Fibroblast of lung (primary cell): ENCODE data around the gene NMT1. TPM values are rescaled to one million over a fixed set of nuclear protein-coding genes. Genes with fewer than 3 reads are reported as not detected.

Experiments used
- DNase-seq, 2 donors: peaks; one replicate each; pipeline versions ENCODE4 v3.0.0 to v3.0.0-alpha.2; 2010; ENCODE audit warnings: low read depth in 2 of 2
- H2AFZ ChIP-seq: 2 replicates; pipeline ENCODE4 v1.5.1; 2012; ENCODE audit warnings: low read length, control low read depth, inconsistent platforms
- H3K27ac ChIP-seq: 2 replicates; pipeline ENCODE4 v1.5.1; 2011; ENCODE audit warnings: low read length, control low read depth; ENCODE audit not compliant: insufficient read depth
- H3K27me3 ChIP-seq: 2 replicates; pipeline ENCODE4 v1.5.1; 2011; ENCODE audit warnings: mild to moderate bottlenecking, low read length; ENCODE audit not compliant: control insufficient read depth, insufficient read depth
- H3K36me3 ChIP-seq: 2 replicates; pipeline ENCODE4 v1.5.1; 2011; ENCODE audit warnings: low read length; ENCODE audit not compliant: control insufficient read depth, insufficient read depth
- H3K4me1 ChIP-seq: 2 replicates; pipeline ENCODE4 v1.5.1; 2011; ENCODE audit warnings: low read length; ENCODE audit not compliant: control insufficient read depth, insufficient read depth; ENCODE audit errors: extremely low read depth
- H3K4me2 ChIP-seq: 2 replicates; pipeline ENCODE4 v1.5.1; 2011; ENCODE audit warnings: low read length, control low read depth; ENCODE audit not compliant: insufficient read depth; ENCODE audit errors: extremely low read depth
- H3K4me3 ChIP-seq, 4 experiments: fragments of 200-600 bp in 1 of 4; sonication (generic) in 1 of 4; replicated peaks in 1 of 4; 2 replicates each; pipeline ENCODE4 v1.5.1; 2011 to 2016; ENCODE audit warnings: low read length in 4 of 4, low read depth in 3 of 4, mild to moderate bottlenecking in 3 of 4, control low read depth in 2 of 4, inconsistent platforms in 1 of 4, mixed read lengths in 1 of 4; ENCODE audit not compliant: insufficient read depth in 1 of 4; ENCODE audit errors: control extremely low read depth in 1 of 4
- H3K79me2 ChIP-seq: 2 replicates; pipeline ENCODE4 v1.5.1; 2012; ENCODE audit warnings: mild to moderate bottlenecking, low read length, inconsistent platforms; ENCODE audit not compliant: control insufficient read depth, insufficient read depth
- H3K9ac ChIP-seq: 2 replicates; pipeline ENCODE4 v1.5.1; 2011; ENCODE audit warnings: mild to moderate bottlenecking, low read length, control low read depth; ENCODE audit not compliant: insufficient read depth
- H3K9me3 ChIP-seq: 2 replicates; pipeline ENCODE4 v1.5.1; 2012; ENCODE audit warnings: low read depth, low read length; ENCODE audit not compliant: control insufficient read depth, insufficient read depth
- H4K20me1 ChIP-seq: 2 replicates; pipeline ENCODE4 v1.5.1; 2011; ENCODE audit warnings: low read length; ENCODE audit not compliant: control insufficient read depth, insufficient read depth; ENCODE audit errors: extremely low read depth
- EZH2 ChIP-seq: IDR thresholded peaks from 2 replicates; pipeline ENCODE4 v1.5.1; 2012; ENCODE audit warnings: low read length, control low read depth, mild to moderate bottlenecking; ENCODE audit errors: missing control alignments
- polyA plus RNA-seq, 2 donors: library from polyadenylated mRNA; depleted of rRNA in 1 of 2; stranded (reverse) in 1 of 2; unstranded in 1 of 2; fragments of >200 nt; gene quantifications; 2 replicates each; pipeline ENCODE4 v1.2.1, GENCODE V29; 2011 to 2012; ENCODE audit warnings: missing spikeins in 1 of 2
- total RNA-seq: library from RNA; depleted of rRNA; stranded (reverse); fragments of >200 nt; gene quantifications from 2 replicates; pipeline ENCODE4 v1.2.1, GENCODE V29; 2014
- TF ChIP-seq, protein P1 (sequence below), 2 donors: IDR thresholded peaks in 1 of 2; conservative IDR thresholded peaks in 1 of 2; 1 replicate in 1 of 2; 2 replicates in 1 of 2; pipeline ENCODE4 v1.5.1; 2011 to 2012; ENCODE audit warnings: low read length in 2 of 2, control low read depth in 1 of 2, inconsistent platforms in 1 of 2, low read depth in 1 of 2, mild to moderate bottlenecking in 1 of 2

Gene NMT1
- total and polyA plus RNA-seq, 2 donors (not counting 1 experiment from before 2014, with no cell fraction given) = 46.2 to 124 TPM

- Histone ChIP-seq H3K4me3 (no peak overlapping the region), H3K9ac (no peak overlapping the region), H3K4me1 (no peaks in the 10 kb centered on the region), H3K4me2 (no peak overlapping the region), H3K27ac (no peak overlapping the region), H3K9me3 (no peaks in the 10 kb centered on the region), H4K20me1 (no peaks in the 10 kb centered on the region), H2AFZ (no peak overlapping the region), H3K79me2 (no peaks in the 10 kb centered on the region), H3K27me3 (no peaks in the 10 kb centered on the region), H3K36me3 (peaks cover 19% of the 10 kb centered on the region)
- no peak for DNase-seq
- no peak for TF ChIP-seq EZH2
- TF ChIP-seq, protein P1, sequence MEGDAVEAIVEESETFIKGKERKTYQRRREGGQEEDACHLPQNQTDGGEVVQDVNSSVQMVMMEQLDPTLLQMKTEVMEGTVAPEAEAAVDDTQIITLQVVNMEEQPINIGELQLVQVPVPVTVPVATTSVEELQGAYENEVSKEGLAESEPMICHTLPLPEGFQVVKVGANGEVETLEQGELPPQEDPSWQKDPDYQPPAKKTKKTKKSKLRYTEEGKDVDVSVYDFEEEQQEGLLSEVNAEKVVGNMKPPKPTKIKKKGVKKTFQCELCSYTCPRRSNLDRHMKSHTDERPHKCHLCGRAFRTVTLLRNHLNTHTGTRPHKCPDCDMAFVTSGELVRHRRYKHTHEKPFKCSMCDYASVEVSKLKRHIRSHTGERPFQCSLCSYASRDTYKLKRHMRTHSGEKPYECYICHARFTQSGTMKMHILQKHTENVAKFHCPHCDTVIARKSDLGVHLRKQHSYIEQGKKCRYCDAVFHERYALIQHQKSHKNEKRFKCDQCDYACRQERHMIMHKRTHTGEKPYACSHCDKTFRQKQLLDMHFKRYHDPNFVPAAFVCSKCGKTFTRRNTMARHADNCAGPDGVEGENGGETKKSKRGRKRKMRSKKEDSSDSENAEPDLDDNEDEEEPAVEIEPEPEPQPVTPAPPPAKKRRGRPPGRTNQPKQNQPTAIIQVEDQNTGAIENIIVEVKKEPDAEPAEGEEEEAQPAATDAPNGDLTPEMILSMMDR (conservative IDR thresholded peaks at IDR 0.05 in 1 of 2, IDR thresholded peaks at IDR 0.05 in 1 of 2; ENCODE audit: low read depth in 1 of 2, low read length in 2 of 2) = no peak
These were observed 53.2 kb downstream of the NMT1 start for GRCh38 chr17:45114117-45114932.

- no peaks in the 10 kb centered on the region for H4K20me1 ChIP-seq
- H3K4me3 ChIP-seq = no peak overlapping the region
- no peaks in the 10 kb centered on the region for H3K79me2 ChIP-seq
- TF ChIP-seq, protein P1 (conservative IDR thresholded peaks at IDR 0.05 in 1 of 2, IDR thresholded peaks at IDR 0.05 in 1 of 2; ENCODE audit: low read depth in 1 of 2, low read length in 2 of 2) = no peak
- TF ChIP-seq EZH2 = no peak
- H3K9me3 ChIP-seq = no peaks in the 10 kb centered on the region
- no peak for DNase-seq
- no peaks in the 10 kb centered on the region for H3K27me3 ChIP-seq
- H3K36me3 ChIP-seq = peaks cover 18% of the 10 kb centered on the region
- H2AFZ ChIP-seq = no peak overlapping the region
- no peaks in the 10 kb centered on the region for H3K4me1 ChIP-seq
- H3K27ac ChIP-seq = no peak overlapping the region
- H3K9ac ChIP-seq = no peak overlapping the region
- no peak overlapping the region for H3K4me2 ChIP-seq
These were observed 54.0 kb downstream of the NMT1 start for GRCh38 chr17:45115015-45115625.

DNA sequence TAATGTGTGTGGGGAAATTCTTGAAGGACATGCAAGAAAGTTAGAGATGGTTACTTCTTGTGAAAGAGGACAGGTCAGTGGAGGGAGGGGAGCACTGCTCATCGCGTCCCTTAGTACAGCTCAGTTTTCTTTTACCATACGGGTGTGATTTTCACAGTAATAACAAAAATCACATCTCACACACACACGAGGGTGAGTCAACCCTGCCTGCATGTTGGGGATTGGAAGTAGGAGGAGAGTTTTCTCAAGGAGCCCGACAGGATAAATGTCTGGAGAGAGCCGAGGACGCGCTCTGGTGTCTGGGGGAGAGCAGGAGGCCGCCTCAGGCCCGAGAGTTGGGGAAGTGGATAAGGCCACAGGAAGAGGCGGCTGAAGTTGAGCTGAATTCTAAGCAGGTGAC is 54.8 kb downstream of the NMT1 start:
- Histone ChIP-seq H4K20me1 (no peaks in the 10 kb centered on the region), H3K27ac (no peak overlapping the region), H3K4me1 (no peaks in the 10 kb centered on the region), H3K4me3 (no peak overlapping the region), H3K36me3 (peaks cover 18% of the 10 kb centered on the region), H3K4me2 (no peak overlapping the region), H3K79me2 (no peaks in the 10 kb centered on the region), H3K27me3 (no peaks in the 10 kb centered on the region), H3K9me3 (no peaks in the 10 kb centered on the region), H3K9ac (no peak overlapping the region), H2AFZ (no peak overlapping the region)
- TF ChIP-seq, protein P1 (conservative IDR thresholded peaks at IDR 0.05 in 1 of 2, IDR thresholded peaks at IDR 0.05 in 1 of 2; ENCODE audit: low read depth in 1 of 2, low read length in 2 of 2) = no peak
- TF ChIP-seq EZH2 = no peak
- peak in 1 of 2 donors; percentile 58 for DNase-seq
